Activated CD4-positive, alpha-beta memory T cell treated with anti-CD3 and anti-CD28 coated beads, Interleukin-2, amount 10 ng/mL, durations not matched to agents 7 days and 5 days (primary cell): ENCODE measurements around the gene GSDMA. TPM values are rescaled to one million over a fixed set of nuclear protein-coding genes. Genes with fewer than 3 reads are reported as not detected.
A peak's percentile ranks its signal among the peaks of the same experiment; 100 is the strongest.

ENCODE experiments used
- CTCF ChIA-PET: fragments of 350-600 bp; sonication (Branson Sonifier 250); formaldehyde crosslinking; loops from one replicate; lab custom pipeline; 2021; ENCODE audit warnings: antibody characterized with exemption, inconsistent platforms; lab: Charles Lee
- POLR2A ChIA-PET: fragments of 350-600 bp; sonication (Branson Sonifier 250); formaldehyde crosslinking; loops from one replicate; lab custom pipeline; 2021; ENCODE audit warnings: antibody characterized with exemption; lab: Charles Lee
- DNase-seq: peaks from one replicate; pipeline ENCODE4 v3.0.0-alpha.2; 2020
- H3K27ac Mint-ChIP-seq: one replicate; pipeline ENCODE4 v1.8.0; 2021; ENCODE audit warnings: mild to moderate bottlenecking, mixed read lengths
- H3K27me3 Mint-ChIP-seq: one replicate; pipeline ENCODE4 v1.8.0; 2021; ENCODE audit warnings: mixed read lengths
- H3K36me3 Mint-ChIP-seq: one replicate; pipeline ENCODE4 v1.8.0; 2021; ENCODE audit warnings: low read depth, mixed read lengths
- H3K4me1 Mint-ChIP-seq: one replicate; pipeline ENCODE4 v1.8.0; 2021; ENCODE audit warnings: mixed read lengths
- H3K4me3 Mint-ChIP-seq: one replicate; pipeline ENCODE4 v1.8.0; 2021; ENCODE audit warnings: mild to moderate bottlenecking, mixed read lengths
- H3K9me3 Mint-ChIP-seq: one replicate; pipeline ENCODE4 v1.8.0; 2021; ENCODE audit warnings: mixed read lengths
- total RNA-seq, 2 experiments: library from RNA; stranded (reverse); gene quantifications; one replicate each; pipeline ENCODE4 v1.2.3, GENCODE V29; 2021

Gene GSDMA
- total RNA-seq, 2 experiments from 2014 or later, result 0.33 to 0.78 TPM

DNA sequence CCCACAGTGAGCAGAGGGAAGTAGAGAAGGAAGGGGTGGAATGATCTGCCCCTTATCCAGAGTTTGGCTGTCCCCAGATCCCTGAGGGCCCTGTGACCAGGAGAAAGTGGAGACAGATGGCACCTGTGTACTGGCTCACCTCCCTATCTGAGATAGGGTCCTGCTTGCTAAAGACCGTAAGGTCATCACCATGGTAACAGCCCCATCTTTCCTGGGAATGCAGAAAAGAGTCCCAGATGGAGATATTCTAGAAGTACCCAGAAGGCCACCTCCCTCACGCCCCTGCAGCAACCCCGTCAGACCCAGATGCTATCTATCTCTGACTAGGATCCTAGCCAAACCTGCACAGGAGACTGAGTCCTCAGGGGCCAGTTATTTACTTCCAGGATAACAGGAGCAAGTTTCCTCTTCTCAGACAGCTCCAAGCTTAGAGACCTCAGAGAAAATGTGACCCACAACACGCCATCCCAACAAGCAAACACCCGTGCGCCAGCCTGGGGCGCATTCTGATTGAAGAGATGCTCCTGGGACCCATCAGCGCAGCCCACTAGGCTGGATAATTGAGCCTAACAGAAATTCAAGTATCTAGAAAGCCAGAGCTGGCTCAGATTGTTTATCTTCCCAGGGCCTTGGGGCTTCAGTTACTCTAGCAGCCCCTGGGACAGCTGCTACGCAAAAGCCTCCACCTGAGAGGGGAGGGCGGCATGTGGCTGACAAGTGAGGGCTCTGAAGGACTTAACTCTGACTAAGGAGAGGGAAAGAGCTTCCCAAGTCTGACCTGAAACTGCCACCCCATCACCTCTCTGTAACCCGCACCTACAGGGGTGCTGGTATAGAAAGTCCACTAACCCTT lies 37.3 kb upstream of the GSDMA start:
- ChIA-PET POLR2A (interaction anchor here (0.7 to 3.5 kb wide), 16 partner anchors 10 to 170 kb away, joined by 3 to 26 read pairs (median 6); partner anchors contain the start of genes MED24 and PSMD3), CTCF (interaction anchor here (1.1 to 2.3 kb wide), 4 partner anchors 14 to 302 kb away, joined by 3 to 12 read pairs (median 5); partner anchors contain the start of gene PSMD3)
- peak overlapping the region; percentile 95 for H3K27ac Mint-ChIP-seq
- no peaks in the 10 kb centered on the region for H3K27me3 Mint-ChIP-seq
- H3K36me3 Mint-ChIP-seq, result peaks cover 47% of the 10 kb centered on the region
- H3K4me3 Mint-ChIP-seq, result peak overlapping the region; percentile 83
- no peak for DNase-seq
- H3K4me1 Mint-ChIP-seq, result peaks cover 80% of the 10 kb centered on the region
- H3K9me3 Mint-ChIP-seq, result no peaks in the 10 kb centered on the region

DNA sequence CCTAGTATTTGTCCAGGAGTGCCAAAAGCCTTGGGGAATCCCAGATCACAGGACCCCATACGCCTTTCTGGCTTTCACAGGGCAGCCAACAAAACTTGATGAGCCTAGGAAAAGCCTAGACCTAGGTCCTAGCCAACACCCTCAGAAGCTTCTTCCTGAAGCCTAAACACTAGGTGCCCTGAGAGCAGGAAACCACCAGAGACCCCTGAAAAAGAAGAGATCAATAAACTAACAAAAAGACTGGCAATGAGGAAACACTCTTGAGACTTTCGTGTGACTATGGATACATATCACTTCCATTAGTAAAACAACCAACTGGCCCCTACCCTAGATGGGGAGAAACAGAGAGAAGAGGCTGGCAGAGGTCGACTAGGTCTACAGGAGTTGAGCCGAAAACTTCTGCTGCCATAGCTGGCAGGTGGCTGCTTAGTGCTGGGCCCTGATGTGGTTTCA lies 36.6 kb upstream of the GSDMA start:
- ChIA-PET CTCF (interaction anchor here (0.6 to 2.3 kb wide), 6 partner anchors 14 to 303 kb away, joined by 3 to 12 read pairs (median 4); partner anchors contain the start of gene PSMD3), POLR2A (interaction anchor here (0.5 to 3.5 kb wide), 26 partner anchors 8 to 204 kb away, joined by 3 to 26 read pairs (median 4); partner anchors contain the start of genes GSDMB, MED24, MIEN1 and PSMD3)
- Mint-ChIP-seq H3K9me3 (no peaks in the 10 kb centered on the region), H3K4me1 (peaks cover 74% of the 10 kb centered on the region), H3K27ac (peak overlapping the region; percentile 95), H3K27me3 (no peaks in the 10 kb centered on the region), H3K4me3 (peak overlapping the region; percentile 83), H3K36me3 (peaks cover 41% of the 10 kb centered on the region)
- no peak for DNase-seq

DNA sequence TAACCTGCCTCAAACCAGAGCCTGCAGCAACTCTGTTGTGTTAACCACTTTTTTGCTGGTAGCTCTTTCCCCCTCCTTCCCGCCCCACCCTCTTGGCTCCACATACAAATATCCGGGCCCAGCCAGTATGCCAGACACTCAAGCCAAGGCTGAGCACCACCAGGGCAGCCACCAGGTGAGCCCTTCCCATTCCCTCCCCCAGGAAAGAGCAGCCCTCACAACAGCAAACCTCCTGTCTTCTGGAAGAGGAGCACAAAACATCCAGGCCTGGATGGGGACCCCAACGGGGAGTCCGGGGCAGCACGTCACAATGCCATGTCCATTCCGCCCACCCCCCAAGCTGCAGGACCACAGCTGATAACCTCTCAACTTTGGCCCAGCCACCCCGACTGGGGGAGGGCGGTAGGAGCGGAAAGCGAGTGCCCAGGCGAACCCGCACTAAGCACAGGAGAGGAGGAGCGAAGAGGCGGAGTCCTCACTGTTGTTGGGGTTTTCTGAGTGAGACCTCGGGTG lies 36.2 kb upstream of the GSDMA start:
- peak; percentile 78 for DNase-seq
- POLR2A ChIA-PET, result interaction anchor here (0.5 to 3.5 kb wide), 31 partner anchors 8 to 289 kb away, joined by 3 to 26 read pairs (median 4); partner anchors contain the start of genes GSDMB, MED24, MIEN1 and PSMD3
- Mint-ChIP-seq H3K36me3 (peaks cover 37% of the 10 kb centered on the region), H3K27me3 (no peaks in the 10 kb centered on the region), H3K9me3 (no peaks in the 10 kb centered on the region), H3K4me3 (peak overlapping the region; percentile 83), H3K4me1 (peaks cover 69% of the 10 kb centered on the region), H3K27ac (peak overlapping the region; percentile 95)
- CTCF ChIA-PET, result interaction anchor here (0.6 to 2.3 kb wide), 6 partner anchors 13 to 303 kb away, joined by 3 to 12 read pairs (median 4); partner anchors contain the start of gene PSMD3

DNA sequence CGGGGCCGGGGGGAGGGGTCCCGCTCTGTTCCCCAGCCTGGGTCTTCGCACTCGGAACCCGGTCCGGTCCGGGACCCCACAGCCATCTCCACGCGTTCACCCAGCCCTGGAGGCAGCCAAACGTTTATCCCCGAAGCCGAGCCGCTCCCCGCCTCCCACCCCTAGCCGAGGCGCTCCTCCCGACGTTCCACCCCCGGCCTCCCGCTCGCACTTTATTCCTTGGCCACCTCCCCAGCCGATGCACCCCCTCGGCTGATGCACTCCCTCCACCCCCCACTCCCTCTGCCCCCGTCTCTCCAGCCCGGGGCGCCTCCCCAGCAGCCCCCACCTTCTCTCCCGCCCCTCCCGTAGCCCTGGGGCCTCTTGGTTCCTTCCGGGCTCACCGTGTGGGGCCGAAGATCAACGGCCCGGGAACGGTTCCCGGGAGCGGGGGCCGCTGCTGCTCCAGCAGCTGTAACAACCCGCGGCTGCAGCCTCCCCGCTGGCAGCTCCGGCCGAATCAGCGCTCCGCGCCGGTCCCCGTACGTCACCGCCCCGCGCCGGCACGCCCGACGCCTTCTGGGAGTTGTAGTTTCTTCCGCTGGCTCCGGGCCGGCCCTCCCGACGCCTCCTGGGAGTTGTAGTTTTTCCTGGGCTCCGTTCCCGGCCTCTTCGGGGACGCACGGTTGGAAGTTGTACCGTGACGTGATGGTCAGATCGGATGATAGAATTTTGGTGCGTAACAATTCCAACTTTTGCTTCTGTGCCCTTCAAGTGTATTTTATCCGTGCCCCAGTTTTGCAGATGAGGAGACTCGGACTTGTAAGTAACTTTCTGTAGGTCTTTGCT lies 35.5 kb upstream of the GSDMA start, which contains the start of the genes LRRC3C and ORMDL3:
Gene LRRC3C (plus strand): TSS at position 632 of the 828 bp plus-strand sequence. CDS start 13,792 bp downstream, outside the sequence.
Gene ORMDL3 (minus strand): TSS at position 501 of the 828 bp plus-strand sequence. CDS start 3,398 bp downstream, outside the sequence.
- CTCF ChIA-PET, result interaction anchor here (1.1 to 2.3 kb wide), 5 partner anchors 13 to 304 kb away, joined by 3 to 12 read pairs (median 4); partner anchors contain the start of gene PSMD3
- Mint-ChIP-seq H3K27me3 (no peaks in the 10 kb centered on the region), H3K36me3 (peaks cover 30% of the 10 kb centered on the region), H3K9me3 (no peaks in the 10 kb centered on the region), H3K27ac (peak within 1 kb of the TSS; percentile 95), H3K4me3 (peak within 1 kb of the TSS; percentile 83), H3K4me1 (peaks cover 62% of the 10 kb centered on the region)
- POLR2A ChIA-PET, result interaction anchor here (0.6 to 3.5 kb wide), 19 partner anchors 11 to 290 kb away, joined by 3 to 26 read pairs (median 4); partner anchors contain the start of gene PSMD3
- peak; percentile 93 for DNase-seq

DNA sequence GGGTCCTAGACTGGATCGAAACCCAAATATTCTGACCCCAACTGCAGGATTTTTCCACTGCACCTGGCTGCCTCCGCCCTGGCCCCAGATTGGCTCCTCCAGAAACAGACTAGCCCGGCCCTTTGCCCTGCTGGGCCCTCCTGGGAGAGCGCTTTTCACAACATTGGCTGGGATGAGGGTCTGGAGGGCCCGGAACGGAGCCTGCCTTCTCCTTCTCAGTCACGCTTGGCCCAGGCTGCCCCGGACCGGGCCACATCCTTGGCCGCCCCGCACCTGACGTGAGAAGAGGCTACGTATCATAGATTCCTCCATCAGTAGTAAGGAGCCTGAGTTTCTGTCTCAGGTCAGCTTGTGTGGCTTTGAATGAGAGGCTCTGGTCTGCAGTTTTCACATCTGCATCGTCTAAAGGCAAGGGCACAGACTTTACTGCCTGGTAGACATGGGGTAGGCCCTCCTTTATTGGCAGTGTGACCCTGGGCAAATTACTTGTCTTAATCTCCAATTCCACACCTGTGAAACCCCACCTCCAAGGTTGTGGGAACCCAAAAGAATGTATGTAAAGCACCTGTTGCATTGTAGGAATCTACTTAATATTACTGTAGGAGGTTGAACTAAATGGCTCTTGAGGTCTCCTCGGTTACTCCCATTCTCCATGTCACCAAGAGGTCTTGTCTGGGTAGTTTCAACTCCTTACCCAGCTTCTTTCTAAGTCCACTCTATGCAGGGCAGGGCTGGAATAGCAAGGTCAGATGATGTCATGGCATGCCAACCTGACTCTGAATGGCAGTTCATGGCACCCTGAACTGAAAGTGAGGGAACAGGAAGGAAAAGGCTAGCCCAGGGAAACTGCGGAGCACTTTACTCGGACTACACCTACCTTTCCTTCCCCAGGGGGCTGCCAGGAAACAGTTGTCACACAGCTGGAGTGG lies 34.6 kb upstream of the GSDMA start:
- ChIA-PET CTCF (interaction anchor here (0.7 to 2.3 kb wide), 2 partner anchors 52 kb away, joined by 3 to 12 read pairs; partner anchors contain the start of gene PSMD3), POLR2A (interaction anchor here (0.6 to 3.5 kb wide), 12 partner anchors 8 to 290 kb away, joined by 3 to 26 read pairs (median 6); partner anchors contain the start of gene PSMD3)
- Mint-ChIP-seq H3K27ac (peak overlapping the region; percentile 95), H3K9me3 (no peaks in the 10 kb centered on the region), H3K4me3 (peak overlapping the region; percentile 83), H3K36me3 (peaks cover 21% of the 10 kb centered on the region), H3K4me1 (peaks cover 53% of the 10 kb centered on the region), H3K27me3 (no peaks in the 10 kb centered on the region)
- no peak for DNase-seq

DNA sequence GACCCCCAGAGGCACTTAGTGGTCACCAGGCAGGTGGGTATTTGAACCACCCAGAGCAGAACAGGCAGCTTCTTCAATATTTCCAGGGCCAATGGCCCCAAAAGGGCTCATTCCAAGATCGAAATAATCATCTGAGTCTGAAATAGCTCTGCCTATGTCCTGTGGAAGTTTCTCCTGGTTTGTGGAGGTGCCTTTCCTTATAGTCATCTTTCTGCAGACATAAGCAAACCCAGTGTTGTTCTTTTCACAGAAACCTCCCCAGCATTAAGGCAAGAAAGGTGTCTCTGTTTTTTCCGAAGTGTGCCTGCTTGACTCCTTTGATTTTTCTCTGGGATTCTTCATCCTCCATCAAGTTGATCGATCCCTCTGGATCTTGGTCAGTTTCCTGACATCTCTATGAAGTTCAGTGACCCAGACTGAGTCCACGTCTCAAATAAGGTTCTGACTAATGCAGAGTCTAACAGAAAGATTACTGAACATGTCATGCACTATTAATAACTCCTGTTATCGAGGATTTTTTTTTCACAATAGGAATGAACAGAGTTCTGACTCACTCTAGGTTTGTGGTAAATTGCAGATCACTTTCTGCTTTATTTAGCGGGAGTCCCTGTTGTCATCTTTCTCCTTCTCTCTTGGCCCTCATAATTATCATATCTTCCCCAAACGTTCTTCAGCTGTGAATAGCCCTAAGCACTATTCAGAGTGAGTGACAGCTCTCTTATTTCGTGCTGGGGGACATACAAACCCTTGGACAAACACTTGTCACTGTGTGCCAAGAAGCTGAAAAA lies 33.8 kb upstream of the GSDMA start:
- ChIA-PET CTCF (interaction anchor here (0.6 kb wide), 1 partner anchor 51 kb away, joined by 4 read pairs; the partner anchor contains the start of gene PSMD3), POLR2A (interaction anchor here (1.2 to 2.4 kb wide), 5 partner anchors 9 to 52 kb away, joined by 3 to 11 read pairs (median 5); partner anchors contain the start of gene PSMD3)
- no peaks in the 10 kb centered on the region for H3K27me3 Mint-ChIP-seq
- no peak for DNase-seq
- H3K36me3 Mint-ChIP-seq, result peaks cover 15% of the 10 kb centered on the region
- H3K27ac Mint-ChIP-seq, result no peak overlapping the region
- peaks cover 47% of the 10 kb centered on the region for H3K4me1 Mint-ChIP-seq
- no peaks in the 10 kb centered on the region for H3K9me3 Mint-ChIP-seq
- no peak overlapping the region for H3K4me3 Mint-ChIP-seq

DNA sequence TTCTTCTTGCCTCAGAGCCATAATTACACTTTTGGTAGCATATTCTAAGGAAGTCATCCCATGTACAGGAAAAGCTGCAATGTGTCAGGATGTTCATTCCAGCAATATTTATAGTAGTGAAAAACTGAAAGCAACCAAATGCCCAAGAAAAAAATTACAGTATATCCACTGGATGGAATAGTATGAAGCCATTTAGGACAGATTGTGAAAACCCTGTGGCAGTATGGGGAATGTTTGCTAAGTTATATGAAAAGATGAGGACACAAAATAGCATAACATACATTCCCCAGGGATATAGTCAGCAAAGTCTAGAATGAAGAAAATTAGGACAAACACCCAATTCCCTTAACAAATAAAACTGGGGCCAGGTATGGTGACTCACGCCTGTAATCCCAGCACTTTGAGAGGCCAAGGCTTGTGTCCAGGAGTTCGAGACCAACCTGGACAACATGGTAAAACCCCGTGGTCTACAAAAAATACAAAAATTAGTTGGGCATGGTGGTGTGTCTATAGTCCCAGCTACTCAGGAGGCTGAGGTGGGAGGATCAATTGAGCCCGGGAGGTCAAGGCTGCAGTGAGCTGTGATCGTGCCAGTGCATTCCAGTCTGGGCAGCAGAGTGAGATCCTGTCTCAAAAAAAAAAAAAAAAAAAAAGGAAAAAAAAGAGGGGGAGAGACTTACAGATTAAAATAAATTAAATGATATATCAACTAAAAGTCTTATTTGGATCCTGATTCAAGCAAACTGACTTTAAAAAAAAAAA lies 33.0 kb upstream of the GSDMA start:
- Mint-ChIP-seq H3K27ac (no peak overlapping the region), H3K9me3 (no peaks in the 10 kb centered on the region), H3K4me3 (no peak overlapping the region), H3K36me3 (peaks cover 8% of the 10 kb centered on the region), H3K27me3 (no peaks in the 10 kb centered on the region), H3K4me1 (peaks cover 39% of the 10 kb centered on the region)
- ChIA-PET CTCF (interaction anchor here (0.6 kb wide), 2 partner anchors 51 to 211 kb away, joined by 4 read pairs; partner anchors contain the start of gene PSMD3), POLR2A (interaction anchor here (1.2 to 2.4 kb wide), 4 partner anchors 10 to 51 kb away, joined by 3 to 11 read pairs (median 6); partner anchors contain the start of gene PSMD3)
- DNase-seq, result no peak

DNA sequence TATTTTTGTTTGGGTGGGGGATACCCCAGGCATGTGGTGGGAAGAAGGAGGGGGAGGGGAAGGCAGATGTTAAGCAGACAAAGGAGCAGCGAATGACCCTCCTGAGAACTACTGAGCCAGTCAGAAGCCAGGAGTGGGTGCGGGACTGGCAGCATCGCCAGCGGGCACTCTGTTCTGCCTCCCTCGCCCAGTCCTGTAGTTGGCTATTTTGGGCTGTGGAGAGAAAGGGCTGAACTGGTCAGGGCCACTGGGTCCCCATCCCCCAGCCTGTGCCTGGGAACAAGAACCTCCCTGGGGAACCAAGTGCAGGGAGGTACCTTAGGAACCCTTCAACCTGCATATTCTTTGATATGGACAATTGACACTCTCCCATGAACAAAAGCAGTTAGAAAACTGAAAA lies 28.9 kb upstream of the GSDMA start:
- H3K27ac Mint-ChIP-seq, result no peak overlapping the region
- H3K4me3 Mint-ChIP-seq, result no peak overlapping the region
- POLR2A ChIA-PET, result interaction anchor here (0.6 kb wide), 1 partner anchor 205 kb away, joined by 4 read pairs; no protein-coding TSS in a partner anchor

DNA sequence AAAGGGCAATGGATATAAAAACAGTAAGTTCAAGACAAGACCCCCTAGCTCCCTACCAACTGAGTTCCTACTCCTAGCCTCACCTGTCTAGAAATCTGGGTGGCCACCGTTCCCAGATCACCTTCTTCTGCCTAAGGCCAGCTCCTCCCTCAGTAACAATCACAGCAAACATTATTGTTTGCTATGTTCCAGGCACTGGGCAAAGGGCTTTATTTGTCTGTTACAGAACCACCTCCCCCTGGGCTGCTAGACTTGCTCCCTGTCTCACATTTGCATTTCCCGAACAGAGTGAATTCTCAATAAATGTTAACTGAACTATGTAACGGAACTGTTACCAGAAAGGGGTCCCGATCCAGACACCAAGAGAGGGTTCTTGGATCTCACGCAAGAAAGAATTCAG lies 28.5 kb upstream of the GSDMA start:
- peaks cover 8% of the 10 kb centered on the region for H3K4me1 Mint-ChIP-seq
- H3K27ac Mint-ChIP-seq, result no peak overlapping the region
- DNase-seq, result no peak
- no peak overlapping the region for H3K4me3 Mint-ChIP-seq
- H3K27me3 Mint-ChIP-seq, result no peaks in the 10 kb centered on the region
- H3K36me3 Mint-ChIP-seq, result no peaks in the 10 kb centered on the region
- no peaks in the 10 kb centered on the region for H3K9me3 Mint-ChIP-seq
- CTCF ChIA-PET, result no interaction called here
- POLR2A ChIA-PET, result no interaction called here

More for the DNA sequence above, 28.9 kb upstream of the GSDMA start:
- CTCF ChIA-PET, result no interaction called here
- H3K36me3 Mint-ChIP-seq, result no peaks in the 10 kb centered on the region
- H3K4me1 Mint-ChIP-seq, result peaks cover 8% of the 10 kb centered on the region
- no peaks in the 10 kb centered on the region for H3K27me3 Mint-ChIP-seq
- no peaks in the 10 kb centered on the region for H3K9me3 Mint-ChIP-seq
- DNase-seq, result no peak

DNA sequence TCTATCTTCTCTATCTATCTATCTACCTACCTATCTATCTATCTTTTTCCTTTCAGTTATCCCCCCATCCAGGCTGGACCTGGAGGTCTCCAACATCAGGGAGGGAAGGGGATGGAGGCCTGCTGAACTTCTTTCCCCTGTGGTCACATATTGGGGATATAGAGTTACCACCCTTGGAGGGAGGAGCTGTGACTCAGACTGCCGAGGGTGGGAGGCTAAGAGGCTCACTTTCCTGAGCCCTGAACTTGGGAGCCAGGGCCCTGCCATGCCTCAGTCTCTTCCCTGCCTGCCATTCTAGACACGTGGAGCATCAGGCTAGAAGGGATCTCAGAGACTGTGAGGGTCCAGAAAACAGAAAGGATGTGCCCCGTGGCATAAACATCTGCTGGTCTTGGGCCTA lies 26.9 kb upstream of the GSDMA start:
- Mint-ChIP-seq H3K9me3 (no peaks in the 10 kb centered on the region), H3K27ac (no peak overlapping the region), H3K27me3 (no peaks in the 10 kb centered on the region), H3K4me3 (no peak overlapping the region), H3K4me1 (peaks cover 16% of the 10 kb centered on the region), H3K36me3 (no peaks in the 10 kb centered on the region)
- POLR2A ChIA-PET, result no interaction called here
- DNase-seq, result no peak
- CTCF ChIA-PET, result no interaction called here
